ENCODE data around the gene TSKU.
"Not testable (repeated sequence)": the region's sequence is repeated elsewhere in the genome, so short reads cannot be mapped to it uniquely, and the experiment has no call there.

TSKU gene

GRCh38 chr11:76803023-76803422 is 19.9 kb downstream of the TSKU start:
- DNase-seq, result no peak

GRCh38 chr11:76803811-76804600 is 20.9 kb downstream of the TSKU start:
- DNase-seq, result no peak

GRCh38 chr11:76805206-76805913 is 22.2 kb downstream of the TSKU start:
- DNase-seq, result no peak

GRCh38 chr11:76806131-76806530 is 23.0 kb downstream of the TSKU start:
- no peak for DNase-seq

GRCh38 chr11:76806608-76807205 is 23.6 kb downstream of the TSKU start:
- no peak for DNase-seq

- peak; percentile 36 for DNase-seq
Observed at GRCh38 chr11:76807206-76807875, 24.2 kb downstream of the TSKU start.

GRCh38 chr11:76808171-76808570 is 25.0 kb downstream of the TSKU start:
- DNase-seq, result no peak

GRCh38 chr11:76808996-76809395 is 25.8 kb downstream of the TSKU start:
- DNase-seq, result no peak

GRCh38 chr11:76810151-76810853 is 27.1 kb downstream of the TSKU start:
- DNase-seq, result no peak

- DNase-seq, result no peak
Observed at GRCh38 chr11:76811259-76811658, 28.1 kb downstream of the TSKU start.

- DNase-seq, result no peak
Observed at GRCh38 chr11:76814414-76814813, 31.3 kb downstream of the TSKU start.

- DNase-seq, result not testable (repeated sequence)
Observed at GRCh38 chr11:76815678-76816077, 32.5 kb downstream of the TSKU start.

- no peak for DNase-seq
Observed at GRCh38 chr11:76820184-76820566, 37.0 kb downstream of the TSKU start.

GRCh38 chr11:76821396-76821795 is 38.2 kb downstream of the TSKU start:
- not testable (repeated sequence) for DNase-seq

- no peak for DNase-seq
Observed at GRCh38 chr11:76822406-76822805, 39.2 kb downstream of the TSKU start.

- no peak for DNase-seq
Observed at GRCh38 chr11:76823481-76824028, 40.4 kb downstream of the TSKU start.

- DNase-seq, result no peak
Observed at GRCh38 chr11:76824083-76824939, 41.2 kb downstream of the TSKU start.

GRCh38 chr11:76824980-76825725 is 42.0 kb downstream of the TSKU start:
- DNase-seq, result no peak

GRCh38 chr11:76825726-76826396 is 42.7 kb downstream of the TSKU start:
- no peak for DNase-seq

GRCh38 chr11:76826508-76826907 is 43.4 kb downstream of the TSKU start:
- not testable (repeated sequence) for DNase-seq

Measured in activated CD4-positive, alpha-beta T cell treated with anti-CD3 and anti-CD28 coated beads for 1 hour (primary cell).